ENCODE data around the gene MX1.

GRCh38 chr21:41466024-41466820 lies 40.2 kb downstream of the MX1 start:
- TF ChIP-seq CTCF (conservative IDR thresholded peaks at IDR 0.05) (no peak), ZFX (IDR thresholded peaks at IDR 0.05) (no peak)

Data from C4-2B (cell line).